HG02885 (cell line): ENCODE results near the gene RASSF8.
"Not testable (repeated sequence)": the region's sequence is repeated elsewhere in the genome, so short reads cannot be mapped to it uniquely, and the experiment has no call there.

ENCODE experiments used
- ATAC-seq: cut with Tn5 transposase; IDR thresholded peaks from one replicate; pipeline ENCODE4 v1.9.1; 2021; ENCODE audit warnings: mild to moderate bottlenecking; ENCODE audit not compliant: unreplicated experiment, poor library complexity

The RASSF8 gene

DNA sequence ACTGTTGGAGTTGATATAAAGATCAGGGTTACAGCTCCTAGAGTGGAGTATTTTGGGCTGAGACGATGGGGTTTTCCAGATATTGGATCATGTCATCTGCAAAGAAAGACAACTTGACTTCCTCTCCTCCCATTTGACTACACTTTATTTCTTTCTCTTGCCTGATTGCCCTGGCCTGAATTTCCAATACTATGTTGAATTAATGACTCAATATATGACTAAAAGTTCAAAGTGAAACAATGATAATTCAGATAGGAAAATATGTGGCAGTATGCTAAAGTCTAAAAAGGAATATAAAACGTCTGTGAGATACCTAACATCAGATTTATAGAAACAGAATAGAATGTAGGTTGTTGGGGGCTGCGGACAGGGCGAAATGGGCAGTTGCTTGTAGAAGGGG is 94.2 kb downstream of the RASSF8 start:
- ATAC-seq: no peak

DNA sequence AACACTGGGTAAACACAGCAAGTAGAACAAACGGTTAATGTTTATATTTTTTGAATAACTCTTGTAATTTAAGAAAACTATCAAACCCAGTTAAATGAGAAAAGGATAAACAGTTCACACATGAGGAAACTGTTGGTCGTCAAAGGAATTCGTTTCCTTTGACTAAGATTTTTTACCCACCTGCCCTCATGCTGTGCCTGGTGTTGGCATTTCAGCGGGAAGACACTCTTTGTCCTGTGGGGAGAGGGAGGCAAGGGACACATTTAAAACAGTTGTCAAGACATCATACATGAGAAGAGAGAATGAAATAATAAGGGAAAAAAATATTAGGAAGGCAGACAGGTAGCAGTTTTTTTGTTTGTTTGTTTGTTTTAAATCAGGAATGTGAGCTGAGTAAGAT is 95.9 kb downstream of the RASSF8 start:
- ATAC-seq: no peak

DNA sequence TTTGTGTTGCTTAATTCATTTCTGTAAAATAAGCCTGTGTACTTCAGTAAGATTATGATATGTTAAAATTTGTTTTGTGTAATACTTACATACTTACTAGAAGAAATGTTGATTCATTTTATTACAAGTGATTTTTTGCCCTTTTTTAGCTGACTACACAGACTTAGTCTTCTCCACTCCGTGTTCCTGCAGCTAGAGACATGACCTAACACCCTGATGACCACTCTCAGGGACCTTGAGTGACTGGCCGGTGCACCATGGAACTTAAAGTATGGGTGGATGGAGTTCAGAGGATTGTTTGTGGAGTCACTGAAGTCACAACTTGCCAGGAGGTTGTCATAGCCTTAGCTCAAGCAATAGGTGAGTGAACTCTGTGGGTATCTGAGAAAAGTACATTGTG is 96.6 kb downstream of the RASSF8 start:
- no peak for ATAC-seq

DNA sequence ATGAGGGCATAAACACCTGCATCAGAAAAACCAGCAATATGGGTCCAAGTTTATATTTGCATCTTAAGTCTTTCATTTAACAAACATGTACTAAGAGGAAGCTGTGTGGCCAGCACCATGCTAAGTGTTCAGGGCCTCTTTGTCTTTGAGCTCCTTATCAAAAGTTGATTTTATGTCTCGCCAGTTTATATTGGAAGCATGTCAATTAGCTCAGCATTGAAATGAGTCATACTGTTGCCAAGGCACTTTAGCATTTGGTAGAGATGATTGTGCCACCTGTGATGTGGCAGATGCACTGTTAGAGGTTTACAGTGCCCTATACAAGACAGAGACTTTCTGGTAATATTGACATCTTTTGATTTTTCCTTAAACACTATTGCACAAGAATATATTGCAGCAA is 97.9 kb downstream of the RASSF8 start:
- no peak for ATAC-seq

DNA sequence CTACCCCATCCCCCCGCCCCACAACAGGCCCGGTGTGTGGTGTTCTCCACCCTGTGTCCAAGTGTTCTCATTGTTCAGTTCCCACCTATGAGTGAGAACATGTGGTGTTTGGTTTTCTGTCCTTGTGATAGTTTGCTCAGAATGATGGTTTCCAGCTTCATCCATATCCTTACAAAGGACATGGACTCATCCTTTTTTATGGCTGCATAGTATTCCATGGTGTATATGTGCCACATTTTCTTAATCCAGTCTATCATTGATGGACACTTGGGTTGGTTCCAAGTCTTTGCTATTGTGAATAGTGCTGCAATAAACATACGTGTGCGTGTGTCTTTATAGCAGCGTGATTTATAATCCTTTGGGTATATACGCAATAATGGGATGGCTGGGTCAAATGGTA is 98.8 kb downstream of the RASSF8 start:
- ATAC-seq: not testable (repeated sequence)

DNA sequence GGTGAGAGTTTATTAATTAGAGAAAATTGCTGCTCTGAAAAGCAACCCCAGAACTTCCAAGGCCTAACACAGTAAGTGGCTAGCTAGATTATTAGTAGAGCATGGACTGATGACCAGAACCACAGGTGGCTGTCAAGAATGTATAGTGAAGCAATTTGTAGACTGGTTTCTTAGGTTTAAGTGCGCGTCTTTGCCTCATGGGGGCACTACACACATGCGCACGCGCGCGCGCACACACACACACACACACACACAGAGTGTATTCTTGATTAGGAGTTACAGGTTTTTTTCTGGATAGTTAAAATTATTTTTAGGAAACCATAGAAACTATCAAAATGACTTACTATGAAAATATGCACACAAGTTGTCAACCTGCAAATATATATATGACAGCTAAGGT is 99.8 kb downstream of the RASSF8 start:
- ATAC-seq: peak; percentile 59

DNA sequence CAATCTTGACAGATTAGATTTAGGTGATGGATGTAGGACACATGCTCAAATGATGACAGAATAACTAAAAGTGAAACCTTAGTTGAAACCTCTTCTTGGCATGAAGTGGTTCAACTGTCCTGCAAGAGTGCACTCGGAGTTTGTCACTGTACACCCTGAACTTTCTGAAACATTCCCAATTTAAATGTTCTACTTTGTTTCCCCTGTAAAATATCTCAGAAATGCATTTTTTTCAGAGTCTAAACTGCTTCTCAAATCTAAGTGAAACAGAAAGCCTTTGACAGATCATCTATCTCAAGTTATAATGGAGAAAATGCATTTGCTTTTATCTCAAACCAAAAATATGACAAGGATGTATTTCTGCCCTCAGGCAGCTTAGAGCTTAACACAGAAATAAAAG is 100.3 kb downstream of the RASSF8 start:
- peak; percentile 57 for ATAC-seq

DNA sequence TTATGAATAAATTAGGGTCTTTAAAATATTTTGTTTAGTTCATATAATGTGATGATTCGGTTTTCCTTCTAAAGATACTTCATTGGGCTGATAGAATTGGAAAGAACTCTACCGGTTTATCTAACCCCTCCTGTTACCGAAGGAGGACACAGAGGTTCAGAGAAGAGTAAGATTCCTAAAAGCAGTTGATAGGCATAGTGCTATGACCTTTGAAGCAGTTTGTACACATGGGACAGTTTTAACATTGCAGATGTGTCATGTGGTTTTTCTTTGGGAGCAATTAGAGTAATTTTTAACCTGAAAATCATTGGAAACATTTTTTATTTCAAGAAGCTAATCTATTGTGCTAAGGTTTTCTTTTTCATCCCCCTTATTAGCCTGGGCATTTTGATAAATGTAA is 103.5 kb downstream of the RASSF8 start:
- no peak for ATAC-seq

DNA sequence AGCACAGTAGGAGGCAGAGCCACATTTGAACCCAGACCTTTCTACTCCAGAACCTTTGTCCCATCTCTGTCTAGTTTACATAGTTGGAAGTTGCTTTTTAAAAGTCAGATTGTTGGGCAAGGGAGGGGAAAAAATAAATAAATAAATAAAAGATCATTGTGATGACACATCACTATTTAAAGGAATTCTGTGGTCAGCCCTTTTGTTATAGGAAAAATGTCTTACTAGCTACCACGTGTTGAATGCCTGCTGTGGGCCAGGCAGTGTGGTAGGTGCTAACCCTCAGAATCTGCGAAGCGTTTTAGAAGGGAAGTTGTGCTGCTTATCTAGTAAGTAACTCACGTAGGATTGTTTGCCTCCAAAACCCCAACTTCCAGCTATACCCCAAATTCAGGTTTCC is 104.1 kb downstream of the RASSF8 start:
- no peak for ATAC-seq

DNA sequence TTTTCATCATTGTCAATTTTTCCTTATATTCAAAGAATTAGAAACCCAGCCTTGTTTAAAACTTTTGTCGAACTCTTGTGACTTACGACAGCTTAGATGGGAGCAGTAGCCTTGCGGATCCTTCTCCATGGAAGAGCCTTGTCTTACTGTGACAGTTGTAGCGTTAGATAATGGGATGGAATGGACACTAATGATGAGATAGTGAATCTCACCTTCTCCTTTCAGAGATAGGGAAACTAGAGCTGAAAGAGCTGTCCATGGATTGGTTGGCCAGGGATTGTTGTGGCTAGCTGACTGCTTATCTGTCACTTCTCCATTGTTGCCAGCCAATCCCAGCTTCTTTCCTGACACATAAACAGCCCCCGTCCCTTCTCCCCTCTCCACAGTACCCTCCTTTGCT is 107.0 kb downstream of the RASSF8 start:
- ATAC-seq: no peak

DNA sequence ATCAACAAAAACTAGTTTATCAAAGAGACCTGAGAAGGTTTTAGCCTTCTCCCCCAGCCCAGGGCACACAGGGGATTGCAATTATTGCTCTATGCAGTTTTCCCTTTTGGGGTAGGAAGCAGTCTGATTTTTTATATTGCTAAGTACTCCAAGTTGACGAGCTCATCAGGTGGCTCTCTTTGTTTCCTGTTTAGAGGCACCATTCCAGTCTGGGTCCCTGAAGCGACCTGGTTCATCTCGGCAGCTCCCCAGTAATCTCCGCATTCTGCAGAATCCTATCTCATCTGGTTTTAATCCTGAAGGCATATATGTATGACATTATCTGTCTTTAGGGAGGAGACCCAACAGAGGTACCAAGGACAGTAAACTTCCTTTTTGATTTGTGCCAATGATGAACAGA is 110.0 kb downstream of the RASSF8 start:
- no peak for ATAC-seq

DNA sequence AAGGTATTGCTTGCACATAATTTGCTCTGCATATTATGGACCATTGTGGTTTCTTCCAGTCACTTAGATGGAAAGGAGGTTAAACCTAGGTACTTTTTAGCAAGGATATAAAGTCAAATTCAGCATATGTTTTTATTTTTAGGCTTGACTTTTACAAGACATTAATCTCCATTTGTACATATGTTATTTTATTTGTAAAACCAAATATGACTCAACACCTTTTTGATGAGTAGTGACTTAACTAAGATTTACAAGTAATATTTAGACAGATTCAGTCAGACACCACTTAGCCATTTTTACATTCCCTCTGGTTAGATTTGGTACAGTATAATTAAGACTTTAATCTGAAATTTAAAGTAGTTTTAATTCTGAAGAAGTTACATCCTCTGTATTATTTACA is 111.3 kb downstream of the RASSF8 start:
- ATAC-seq: no peak

DNA sequence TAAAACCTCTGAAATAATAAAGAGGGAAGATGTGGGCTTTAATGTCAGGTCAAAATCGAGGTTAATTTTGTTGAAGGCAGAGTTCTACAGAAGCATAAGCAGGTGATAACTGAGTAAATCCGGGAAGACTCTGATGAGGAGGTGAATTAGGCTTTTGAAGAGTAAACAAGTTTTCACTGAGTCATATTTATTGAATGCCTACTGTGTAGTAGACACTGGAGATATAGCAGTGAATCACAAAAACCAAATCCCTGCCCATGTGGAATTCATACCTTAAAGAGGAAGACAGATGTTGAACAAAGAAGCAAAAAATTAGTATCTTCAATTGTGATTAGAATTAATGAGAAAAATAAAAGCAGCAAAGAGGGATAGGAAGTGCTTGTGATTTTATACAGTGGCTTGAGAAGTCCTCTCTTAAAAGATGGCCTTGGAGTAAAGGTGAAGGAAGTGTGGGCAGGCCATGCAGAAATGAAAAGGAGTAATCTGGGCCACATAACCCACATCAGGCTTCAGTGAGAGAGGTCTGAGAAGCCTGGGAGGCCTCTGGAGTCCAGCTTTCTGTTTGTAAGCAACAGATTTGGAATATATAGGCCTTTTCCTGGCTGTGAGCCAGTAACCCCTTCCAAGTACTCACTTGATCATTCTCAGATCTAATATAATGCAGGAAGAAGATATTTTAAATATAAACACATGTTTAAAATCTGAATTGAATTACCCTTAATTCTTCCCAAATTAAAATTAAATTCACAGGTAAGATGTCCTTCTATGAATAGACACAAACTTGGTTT is 119.6 kb downstream of the RASSF8 start:
- no peak for ATAC-seq

DNA sequence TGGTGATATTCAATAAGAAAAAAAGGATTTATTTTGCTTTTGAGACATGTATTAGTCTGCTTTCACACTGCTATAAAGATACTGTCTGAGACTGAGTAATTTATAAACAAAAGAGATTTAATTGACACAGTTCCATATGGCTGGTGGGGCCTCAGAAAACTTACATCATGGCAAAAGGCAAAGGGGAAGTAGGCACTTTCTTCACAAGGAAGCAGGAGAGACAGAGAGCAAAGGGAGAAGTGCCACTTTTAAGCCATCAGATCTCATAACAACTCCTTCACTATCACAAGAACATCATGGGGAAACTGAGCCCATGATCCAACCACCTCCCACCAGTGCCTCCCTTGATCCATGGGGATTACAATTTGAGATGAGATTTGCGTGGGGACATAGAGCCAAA is 122.4 kb downstream of the RASSF8 start:
- no peak for ATAC-seq

DNA sequence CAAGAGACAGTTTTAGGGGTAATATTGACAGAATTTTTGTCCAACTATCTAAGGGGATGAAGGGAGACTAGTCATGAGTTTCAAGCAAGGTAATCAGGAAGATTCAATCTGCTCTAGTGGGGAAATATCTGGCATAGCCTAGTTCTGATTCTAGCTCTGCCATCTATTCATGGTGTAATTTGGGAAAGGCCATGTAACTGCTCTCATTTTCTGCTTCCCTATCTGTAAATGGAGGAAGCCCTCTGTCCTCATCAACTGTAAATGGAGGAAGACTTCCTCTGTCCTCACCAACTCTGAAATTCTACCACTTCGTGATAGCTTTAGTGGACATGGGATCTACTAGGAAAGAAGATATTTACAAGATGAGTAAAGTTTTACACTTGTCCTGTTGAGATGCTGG is 128.5 kb downstream of the RASSF8 start:
- ATAC-seq: no peak

DNA sequence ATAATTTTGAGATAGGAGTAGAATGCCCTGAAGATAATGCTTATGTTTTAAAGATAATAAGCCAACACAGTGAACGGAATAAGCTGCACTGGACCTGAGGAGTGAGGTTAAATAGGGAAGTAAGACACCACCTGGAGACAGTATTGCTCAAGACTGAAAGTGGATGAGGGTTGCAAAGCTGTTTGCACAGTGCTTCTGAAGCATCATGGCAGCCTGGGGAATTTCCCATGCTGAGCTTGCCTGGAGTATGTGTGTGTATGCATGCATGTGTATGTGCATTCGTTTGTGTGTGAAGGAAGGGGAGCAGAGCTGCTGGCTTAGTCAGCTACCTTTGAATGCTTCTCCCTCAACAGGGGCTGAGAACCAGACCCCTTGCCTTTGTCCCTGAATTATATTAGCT is 130.5 kb downstream of the RASSF8 start:
- ATAC-seq: peak; percentile 99

DNA sequence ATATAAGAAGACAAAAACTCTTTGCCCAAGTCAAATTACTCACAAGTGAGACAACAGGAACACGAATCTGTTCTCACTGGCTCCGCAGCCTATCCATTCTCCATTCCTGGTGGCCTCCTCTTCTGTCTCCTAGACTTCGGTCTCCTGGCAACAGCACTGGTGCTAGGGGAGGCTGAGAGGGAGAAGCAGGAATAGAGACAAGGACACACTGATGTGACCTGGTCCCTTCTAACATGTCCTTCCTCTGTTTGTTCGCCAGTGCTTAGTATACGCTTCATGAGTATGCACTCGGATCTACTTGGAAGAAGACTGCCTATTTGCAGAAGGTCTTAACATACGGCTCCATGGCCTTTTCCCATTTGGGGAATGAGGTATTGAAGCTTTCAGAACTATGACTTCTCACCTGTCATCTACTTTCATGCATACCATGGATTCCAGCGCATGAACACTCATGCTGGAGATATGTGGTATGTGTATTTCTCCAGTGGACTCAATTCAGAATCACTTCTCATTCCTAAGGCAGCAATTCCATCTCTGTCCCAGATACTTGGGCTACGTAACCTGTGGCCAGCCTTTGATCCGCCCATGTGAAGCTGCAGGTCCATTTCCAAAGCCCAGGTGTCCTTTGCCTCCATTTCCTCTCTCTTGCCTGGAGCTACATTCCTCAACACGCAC is 132.5 kb downstream of the RASSF8 start:
- ATAC-seq: no peak

DNA sequence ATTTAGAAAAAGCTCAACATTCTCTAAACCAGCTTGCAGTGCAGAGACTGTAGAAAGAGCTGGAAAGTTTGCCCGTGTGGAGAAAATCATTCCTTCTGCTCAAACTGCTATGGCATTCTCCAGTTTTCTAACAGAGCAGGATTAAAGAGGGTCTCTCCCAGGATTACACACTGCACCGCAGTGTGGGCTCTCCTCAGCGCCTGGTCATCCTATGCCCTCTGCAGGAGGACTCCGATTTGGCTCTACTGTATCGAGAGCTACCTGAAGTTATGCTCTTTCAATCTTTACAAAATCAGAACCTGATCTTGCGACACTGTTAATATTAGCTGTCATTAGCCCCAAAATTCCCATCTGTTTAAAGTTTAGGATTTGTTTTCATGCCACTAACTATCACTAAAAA is 133.3 kb downstream of the RASSF8 start:
- no peak for ATAC-seq

DNA sequence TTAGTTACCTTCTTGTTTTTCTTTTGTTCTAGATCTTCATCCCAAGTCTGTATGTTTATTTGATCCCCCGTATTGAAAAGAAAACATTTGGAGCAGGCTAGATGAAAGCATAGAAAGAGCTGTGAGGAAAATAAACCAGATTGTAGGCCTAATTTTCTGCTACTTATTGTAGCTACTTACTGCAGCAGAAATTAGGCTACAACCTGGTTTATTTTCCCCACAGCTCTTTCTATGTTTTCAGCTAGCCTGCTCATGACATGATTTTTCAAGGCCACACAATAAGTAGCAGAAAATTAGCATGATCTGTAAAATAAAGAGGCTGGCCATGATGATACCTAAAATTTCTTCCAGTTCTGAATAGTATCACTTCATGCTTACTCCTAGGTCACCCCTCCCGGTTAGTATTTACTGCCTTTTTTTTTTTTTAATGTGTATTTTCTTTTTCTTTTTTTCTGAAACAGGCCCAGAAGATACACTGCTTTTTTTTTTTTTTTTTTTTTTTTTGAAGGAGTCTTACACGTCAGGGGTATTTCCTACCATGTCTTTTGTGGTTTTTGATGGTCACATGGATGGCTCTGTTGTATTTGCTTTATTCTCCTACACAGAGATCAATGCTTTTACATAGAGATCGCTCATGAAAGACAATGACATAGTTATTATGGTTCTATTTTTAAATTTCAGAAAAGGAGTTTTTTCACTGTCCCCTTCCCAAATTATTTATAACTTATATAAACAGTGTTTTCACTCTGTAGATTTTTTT is 134.0 kb downstream of the RASSF8 start:
- no peak for ATAC-seq

DNA sequence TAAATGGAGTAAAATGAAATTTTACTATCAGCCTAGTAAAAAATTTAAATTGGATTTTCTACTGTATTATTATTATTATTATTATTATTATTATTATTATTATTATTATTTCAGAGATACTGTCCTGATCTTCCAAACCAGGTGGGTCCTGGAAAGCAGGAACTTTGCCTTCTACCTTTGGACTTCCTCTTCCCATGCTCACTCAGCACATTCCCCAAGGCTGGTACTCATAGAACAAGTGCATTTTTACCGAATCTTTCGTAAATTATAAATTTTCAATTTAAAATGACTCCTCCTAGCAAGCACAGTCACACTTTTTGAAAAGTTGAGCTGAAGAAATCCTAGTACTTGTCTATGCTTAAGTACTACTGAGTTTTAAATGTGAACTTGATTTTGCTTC is 136.7 kb downstream of the RASSF8 start:
- ATAC-seq: no peak

DNA sequence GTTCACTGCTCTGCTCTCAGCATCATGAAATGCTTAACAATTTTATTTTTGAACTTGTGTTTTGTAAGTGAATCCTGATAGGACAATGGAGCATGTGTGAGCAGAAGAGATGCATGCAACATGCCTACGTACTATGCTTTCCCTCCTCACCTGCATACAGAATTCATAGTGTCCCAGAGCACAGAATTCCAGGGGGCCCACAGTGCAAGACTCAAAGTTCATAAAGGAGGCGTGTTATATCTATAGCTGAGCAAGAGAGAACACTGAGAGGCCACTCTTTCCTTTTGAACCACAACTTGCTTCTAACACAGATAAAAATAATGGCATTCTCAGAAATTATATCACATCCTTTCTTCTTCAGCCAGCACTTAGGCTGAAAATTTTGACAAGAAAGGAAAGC is 137.6 kb downstream of the RASSF8 start:
- ATAC-seq: no peak
